Keratinocyte (primary cell): ENCODE data around the gene DVL1.

Source experiments
- EZH2 ChIP-seq: IDR thresholded peaks from one replicate; pipeline ENCODE4 v1.6.1; 2012; ENCODE audit warnings: inconsistent platforms, mild to moderate bottlenecking, low read length, moderate library complexity
- TF ChIP-seq, protein P1 (sequence below), 3 experiments: IDR thresholded peaks in 1 of 3; conservative IDR thresholded peaks in 1 of 3; optimal IDR thresholded peaks in 1 of 3; 2 replicates in 2 of 3; 3 replicates in 1 of 3; pipeline versions ENCODE3 to v1.5.1; 2011; ENCODE audit warnings: low read length in 3 of 3, mild to moderate bottlenecking in 3 of 3, moderate library complexity in 2 of 3, control low read depth in 1 of 3, inconsistent platforms in 1 of 3; ENCODE audit not compliant: insufficient read depth in 2 of 3; ENCODE audit errors: extremely low read depth in 1 of 3

DNA sequence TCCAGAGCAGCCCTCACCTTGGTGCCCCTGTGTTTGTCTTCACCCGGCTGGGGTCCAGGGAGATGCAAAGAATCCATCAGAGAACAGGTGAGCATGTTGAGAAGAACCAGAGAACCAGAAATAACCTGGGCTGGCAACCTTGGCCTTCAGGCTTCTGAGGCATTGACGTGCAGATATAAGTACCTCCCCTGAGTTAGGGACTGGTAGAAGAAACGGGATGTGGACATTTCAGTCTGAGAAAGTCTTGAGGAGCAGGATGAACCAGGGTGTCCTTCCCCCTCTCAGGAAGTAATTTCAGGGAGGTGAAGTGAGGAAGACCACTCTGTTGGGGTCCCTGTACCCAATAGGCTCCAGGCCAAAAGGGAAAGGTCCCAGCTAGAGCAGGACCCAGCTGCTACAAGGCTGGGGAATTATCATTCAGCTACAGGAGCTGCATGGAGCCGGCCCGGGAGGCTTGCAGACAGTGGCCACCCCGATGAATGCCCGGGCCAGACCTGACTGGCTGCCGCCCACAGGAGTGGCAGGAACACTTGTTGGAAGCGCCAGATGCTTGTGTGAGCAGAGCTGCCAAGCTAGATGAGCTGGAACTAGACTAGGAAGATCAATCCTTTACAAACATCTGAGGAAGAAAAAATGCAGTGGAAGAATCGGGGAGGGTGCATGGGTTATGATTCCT, 27.5 kb upstream of the DVL1 start:
- TF ChIP-seq, protein P1, sequence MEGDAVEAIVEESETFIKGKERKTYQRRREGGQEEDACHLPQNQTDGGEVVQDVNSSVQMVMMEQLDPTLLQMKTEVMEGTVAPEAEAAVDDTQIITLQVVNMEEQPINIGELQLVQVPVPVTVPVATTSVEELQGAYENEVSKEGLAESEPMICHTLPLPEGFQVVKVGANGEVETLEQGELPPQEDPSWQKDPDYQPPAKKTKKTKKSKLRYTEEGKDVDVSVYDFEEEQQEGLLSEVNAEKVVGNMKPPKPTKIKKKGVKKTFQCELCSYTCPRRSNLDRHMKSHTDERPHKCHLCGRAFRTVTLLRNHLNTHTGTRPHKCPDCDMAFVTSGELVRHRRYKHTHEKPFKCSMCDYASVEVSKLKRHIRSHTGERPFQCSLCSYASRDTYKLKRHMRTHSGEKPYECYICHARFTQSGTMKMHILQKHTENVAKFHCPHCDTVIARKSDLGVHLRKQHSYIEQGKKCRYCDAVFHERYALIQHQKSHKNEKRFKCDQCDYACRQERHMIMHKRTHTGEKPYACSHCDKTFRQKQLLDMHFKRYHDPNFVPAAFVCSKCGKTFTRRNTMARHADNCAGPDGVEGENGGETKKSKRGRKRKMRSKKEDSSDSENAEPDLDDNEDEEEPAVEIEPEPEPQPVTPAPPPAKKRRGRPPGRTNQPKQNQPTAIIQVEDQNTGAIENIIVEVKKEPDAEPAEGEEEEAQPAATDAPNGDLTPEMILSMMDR (optimal IDR thresholded peaks at IDR 0.05 in 1 of 3, IDR thresholded peaks at IDR 0.05 in 1 of 3, conservative IDR thresholded peaks at IDR 0.05 in 1 of 3; ENCODE audit: extremely low read depth in 1 of 3, insufficient read depth in 2 of 3, low read length in 3 of 3), result no peak
- no peak for TF ChIP-seq EZH2
